ENCODE measurements around the gene PLTP. TPM values are rescaled to one million over a fixed set of nuclear protein-coding genes. Genes with fewer than 3 reads are reported as not detected.

The PLTP gene
- total RNA-seq, result 10 to 100 TPM; 41.3 to 52.0 TPM

GRCh38 chr20:45911486-45912343 lies at the start of gene PLTP:
TSS of gene PLTP (minus strand) at chr20:45912155. CDS start at chr20:45911452, 703 bp downstream.

GRCh38 chr20:45934586-45935415 lies 22.8 kb upstream of the PLTP start, which contains the start of gene PCIF1:
TSS of gene PCIF1 (plus strand) at chr20:45934683. CDS start at chr20:45939000, 4,317 bp downstream.

GRCh38 chr20:45890985-45891983 lies 20.7 kb downstream of the PLTP start, which contains the start of the genes CTSA and NEURL2:
TSS of gene CTSA (plus strand) at chr20:45891335. CDS start at chr20:45891569, 234 bp downstream.
TSS of gene NEURL2 (minus strand) at chr20:45891208. CDS start at chr20:45890991, 217 bp downstream.

GRCh38 chr20:45887346-45887715 lies 24.6 kb downstream of the PLTP start, which contains the start of gene SPATA25:
TSS of gene SPATA25 (minus strand) at chr20:45887622. CDS start at chr20:45887590, 32 bp downstream.

GRCh38 chr20:45880988-45881788 lies 30.8 kb downstream of the PLTP start, which contains the start of gene ZSWIM1:
TSS of gene ZSWIM1 (plus strand) at chr20:45881227. CDS start at chr20:45882593, 1,366 bp downstream.

GRCh38 chr20:45857114-45857881 lies 54.7 kb downstream of the PLTP start, which contains the start of the genes ACOT8 and ZSWIM3:
TSS of gene ACOT8 (minus strand) at chr20:45857392. CDS start at chr20:45857315, 77 bp downstream.
TSS of gene ZSWIM3 (plus strand) at chr20:45857614. CDS start at chr20:45857826, 212 bp downstream.

Other genes with a start within 250 kb of the PLTP start
- gene WFDC11, start 241.9 kb downstream of the PLTP start, total RNA-seq, result not detected
- gene WFDC13, start 210.1 kb downstream of the PLTP start, total RNA-seq, result not detected
- gene WFDC10B, start 207.1 kb downstream of the PLTP start, total RNA-seq, result not detected
- gene SPINT4, start 189.8 kb downstream of the PLTP start, total RNA-seq, result not detected
- gene WFDC3, start 120.3 kb downstream of the PLTP start, total RNA-seq, result under 1 TPM in 1 of 2 donors, not detected in 1; 0.33 TPM
- gene DNTTIP1, start 120.2 kb downstream of the PLTP start, total RNA-seq, result 10 to 100 TPM in 1 of 2 donors, 1 to 10 TPM in 1; 6.2 to 10.3 TPM
- 10 to 100 TPM; 42.3 to 85.6 TPM for gene UBE2C, start 99.5 kb downstream of the PLTP start, total RNA-seq
- gene TNNC2, start 84.8 kb downstream of the PLTP start, total RNA-seq, result not detected
- 10 to 100 TPM; 25.6 to 34.1 TPM for gene SNX21, start 78.4 kb downstream of the PLTP start, total RNA-seq
- 10 to 100 TPM; 41.0 to 41.6 TPM for gene ACOT8, start 54.8 kb downstream of the PLTP start, total RNA-seq
- 1 to 10 TPM; 4.7 to 4.8 TPM for gene ZSWIM3, start 54.5 kb downstream of the PLTP start, total RNA-seq
- gene ZSWIM1, start 30.9 kb downstream of the PLTP start, total RNA-seq, result 10 to 100 TPM in 1 of 2 donors, 1 to 10 TPM in 1; 10.0 to 10.7 TPM
- under 1 TPM in 1 of 2 donors, not detected in 1; 0.69 TPM for gene SPATA25, start 24.5 kb downstream of the PLTP start, total RNA-seq
- 1 to 10 TPM; 3.3 to 4.1 TPM for gene NEURL2, start 20.9 kb downstream of the PLTP start, total RNA-seq
- 10 to 100 TPM; 89.8 to 92.9 TPM for gene CTSA, start 20.8 kb downstream of the PLTP start, total RNA-seq
- gene PCIF1, start 22.5 kb upstream of the PLTP start, total RNA-seq, result 10 to 100 TPM; 12.7 to 13.8 TPM
- 10 to 100 TPM; 14.0 to 16.5 TPM for gene ZNF335, start 60.0 kb upstream of the PLTP start, total RNA-seq
- not detected for gene MMP9, start 96.8 kb upstream of the PLTP start, total RNA-seq
- not detected for gene SLC12A5, start 117.1 kb upstream of the PLTP start, total RNA-seq
- gene NCOA5, start 177.8 kb upstream of the PLTP start, total RNA-seq, result 10 to 100 TPM; 14.1 to 17.3 TPM
- gene CD40, start 206.2 kb upstream of the PLTP start, total RNA-seq, result 1 to 10 TPM; 2.3 to 2.4 TPM